NOMO-1 treated with dmso at 0.1 percent for 144 hours (cell line): ENCODE data around the gene CLCN5.

Source experiments
- DNase-seq: peaks from one replicate; lab custom pipeline; 2025; ENCODE audit not compliant: unreplicated experiment; lab: John Stamatoyannopoulos, UW

Gene CLCN5

DNA sequence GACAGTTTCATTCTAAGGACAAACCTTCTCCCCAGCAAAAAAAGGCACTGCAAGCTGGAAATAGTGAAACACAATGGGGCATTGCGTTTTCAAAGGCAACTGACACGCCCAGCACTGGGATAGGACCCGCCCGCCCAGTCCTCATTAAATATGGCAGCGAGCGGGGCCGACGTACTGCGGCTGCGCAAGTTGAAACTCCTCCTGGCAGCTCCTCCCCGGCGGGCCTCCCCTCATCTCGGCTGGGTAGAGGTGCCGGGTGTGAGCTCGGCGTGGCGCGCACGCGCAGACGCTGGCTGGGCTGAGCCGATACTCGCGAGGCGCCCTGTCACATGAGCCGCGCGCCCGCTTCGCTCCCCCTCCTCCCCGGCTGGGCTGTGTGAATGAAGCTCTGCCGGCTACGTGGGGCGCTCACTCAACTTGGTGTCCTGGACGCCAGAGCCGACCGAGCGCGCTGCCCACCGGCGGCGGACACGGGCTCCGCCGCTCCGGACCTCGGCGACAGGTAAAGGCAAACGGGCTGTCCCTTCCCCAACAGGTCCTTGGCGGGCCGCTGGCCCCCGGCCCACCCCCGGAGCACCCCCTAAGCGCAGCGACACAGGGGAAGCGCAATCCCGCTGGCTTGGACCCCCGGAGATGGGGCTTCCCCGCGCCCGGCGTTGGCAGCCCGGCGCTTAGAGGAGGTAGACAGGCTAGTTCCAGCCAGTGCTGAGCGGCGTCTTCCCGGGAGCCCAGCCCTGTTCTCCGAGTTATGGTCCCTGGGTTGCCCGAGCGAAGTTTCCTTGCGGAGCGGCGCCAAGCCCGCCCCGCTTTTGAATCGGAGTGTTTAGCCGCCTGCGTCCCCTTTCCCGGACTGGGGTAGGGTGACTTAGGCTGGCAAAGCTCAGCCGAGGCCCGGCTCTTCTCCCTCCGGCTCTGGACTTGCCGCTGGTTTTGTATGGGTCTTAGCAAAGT, at the start of gene CLCN5:
TSS of gene CLCN5 (plus strand) at position 306 of the 951 bp plus-strand sequence. CDS start 2,703 bp downstream, outside the sequence.
- DNase-seq: peak; percentile 87

DNA sequence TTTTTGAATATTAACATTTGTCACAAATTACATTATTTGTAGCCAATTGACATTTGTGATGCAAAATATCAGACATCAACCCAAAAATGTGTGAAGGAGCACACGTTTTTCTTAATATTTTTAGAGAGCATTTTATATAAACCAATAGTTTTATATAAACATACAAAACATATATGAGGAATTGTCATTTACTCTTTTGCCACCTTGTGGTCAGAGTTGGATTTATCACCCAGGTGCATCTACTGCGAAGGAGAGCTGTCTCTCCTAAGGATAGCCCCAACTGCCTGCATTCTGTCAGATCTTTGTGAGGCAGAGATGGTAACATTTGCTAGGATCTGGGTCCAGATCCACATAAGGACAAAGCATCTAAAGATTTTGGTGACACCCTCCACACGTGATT, 45.6 kb upstream of the CLCN5 start:
- no peak for DNase-seq

DNA sequence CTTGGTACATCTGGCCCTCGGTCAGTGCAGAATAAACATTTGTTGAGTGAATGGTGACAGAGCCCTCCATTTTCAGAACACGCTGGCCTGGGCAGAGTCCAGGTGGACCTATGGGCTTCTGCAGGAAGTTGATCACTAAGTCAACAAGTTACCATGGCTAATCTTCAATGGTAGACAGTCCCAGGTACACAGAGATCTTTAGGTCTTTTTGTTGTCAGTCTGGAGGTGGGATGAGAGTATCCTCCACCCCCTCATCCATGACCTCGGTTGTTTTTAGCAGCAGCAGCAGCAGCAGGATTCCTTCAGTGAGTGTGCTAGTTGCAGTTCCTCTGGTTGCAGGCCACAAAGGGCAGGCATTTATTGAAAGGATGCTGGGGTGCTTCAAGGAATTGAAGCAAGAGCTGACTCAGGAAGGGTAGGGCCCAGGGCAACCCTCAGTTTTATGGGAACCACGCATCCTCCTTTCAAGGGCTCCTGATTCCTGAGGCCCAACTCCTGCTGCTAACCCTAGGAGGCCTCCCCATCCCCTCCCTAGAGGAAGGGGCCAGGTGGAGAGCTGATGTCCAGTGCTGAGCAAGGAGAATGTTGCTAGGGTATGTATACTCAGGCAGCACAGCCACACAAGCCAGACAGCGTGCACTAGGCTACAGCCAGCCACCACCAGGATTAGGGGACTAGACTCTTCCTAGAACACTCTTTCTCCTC, 44.8 kb upstream of the CLCN5 start:
- DNase-seq: no peak

DNA sequence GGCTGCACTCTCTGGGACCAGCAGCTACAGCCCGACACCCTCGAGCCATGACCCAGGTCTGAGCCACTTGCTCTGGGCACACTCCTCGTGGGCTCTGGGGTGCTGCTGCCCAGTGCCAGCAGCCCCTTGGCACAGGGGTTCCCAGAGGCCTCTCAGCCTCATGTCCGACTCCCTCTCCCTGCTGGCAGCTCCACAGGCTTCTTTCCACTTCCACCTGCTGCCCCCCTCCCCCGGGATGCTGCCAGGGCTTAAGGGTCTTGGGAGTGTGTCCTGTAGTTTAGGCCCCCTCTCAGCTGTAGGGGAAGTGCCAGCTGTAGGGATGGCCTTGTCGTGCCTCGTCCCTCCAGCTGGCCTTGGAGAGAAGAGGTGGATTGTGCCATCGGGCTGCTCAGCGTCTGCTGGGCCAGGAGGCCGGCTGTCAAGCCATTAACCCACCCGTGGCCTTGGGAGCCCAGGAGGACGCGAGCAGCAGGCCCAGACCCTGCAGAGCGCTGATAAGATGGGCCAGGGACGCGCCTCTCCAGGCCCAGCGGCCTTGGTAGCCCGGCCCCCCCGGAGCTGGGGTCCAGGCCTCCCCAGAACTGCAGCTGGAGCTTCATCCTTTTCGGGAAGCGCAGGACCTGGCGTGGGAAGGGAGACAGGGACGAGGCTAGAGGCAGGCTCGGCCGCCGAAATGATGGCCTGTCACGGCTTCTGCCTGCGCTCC, 44.1 kb upstream of the CLCN5 start:
- DNase-seq: no peak

DNA sequence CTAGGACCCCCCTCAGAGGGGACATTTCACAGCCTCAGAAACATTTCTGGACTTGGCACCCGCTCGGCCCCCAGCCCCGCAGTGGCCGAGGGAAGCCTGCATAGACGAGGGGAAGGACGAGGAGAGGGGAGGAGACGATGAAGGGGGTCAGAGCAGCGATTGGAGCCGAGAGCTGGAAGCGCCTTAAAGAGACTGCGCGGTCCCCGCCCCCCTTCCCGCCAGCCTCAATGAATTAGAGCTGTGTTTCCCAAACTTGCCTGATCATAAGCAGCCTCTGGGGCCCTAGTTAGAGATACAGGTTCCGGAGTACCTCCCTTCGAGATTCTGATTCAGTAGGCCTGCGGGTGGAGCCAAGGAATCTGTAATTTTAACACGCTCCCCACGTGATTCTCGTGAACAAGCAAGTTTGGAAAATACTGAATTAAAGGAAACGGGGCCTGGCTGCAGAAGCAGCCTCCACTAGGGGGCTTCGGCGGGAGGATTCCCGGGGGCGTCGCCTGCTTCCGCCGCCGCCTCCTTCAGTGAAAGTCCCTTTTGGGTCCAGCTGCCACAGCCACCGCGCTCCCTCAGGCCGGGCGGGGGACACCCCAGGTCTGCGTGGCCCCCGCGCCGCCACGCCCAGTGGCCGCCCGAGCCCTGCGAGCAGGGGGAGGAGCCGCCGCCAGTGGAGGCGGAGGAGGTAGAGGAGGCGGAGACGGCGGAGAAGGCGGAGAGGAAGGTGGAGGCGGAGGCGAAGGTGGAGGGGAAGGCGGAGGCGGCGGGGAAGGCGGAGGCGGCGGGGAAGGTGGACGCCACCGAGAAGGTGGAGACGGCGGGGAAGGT, 43.4 kb upstream of the CLCN5 start, which contains the start of gene USP27X:
TSS of gene USP27X (plus strand) at position 651 of the 822 bp plus-strand sequence. CDS start 824 bp downstream, outside the sequence.
- peak; percentile 66 for DNase-seq

DNA sequence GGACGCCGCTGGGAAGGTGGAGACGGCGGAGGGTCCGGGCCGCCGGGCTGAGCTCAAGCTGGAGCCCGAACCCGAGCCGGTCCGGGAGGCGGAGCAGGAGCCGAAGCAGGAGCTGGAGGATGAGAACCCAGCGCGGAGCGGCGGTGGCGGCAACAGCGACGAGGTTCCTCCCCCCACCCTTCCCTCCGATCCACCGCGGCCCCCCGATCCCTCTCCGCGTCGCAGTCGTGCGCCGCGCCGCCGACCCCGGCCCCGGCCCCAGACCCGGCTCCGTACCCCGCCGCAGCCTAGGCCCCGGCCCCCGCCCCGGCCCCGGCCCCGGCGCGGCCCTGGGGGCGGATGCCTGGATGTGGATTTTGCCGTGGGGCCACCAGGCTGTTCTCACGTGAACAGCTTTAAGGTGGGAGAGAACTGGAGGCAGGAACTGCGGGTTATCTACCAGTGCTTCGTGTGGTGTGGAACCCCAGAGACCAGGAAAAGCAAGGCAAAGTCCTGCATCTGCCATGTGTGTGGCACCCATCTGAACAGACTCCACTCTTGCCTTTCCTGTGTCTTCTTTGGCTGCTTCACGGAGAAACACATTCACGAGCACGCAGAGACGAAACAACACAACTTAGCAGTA, 42.6 kb upstream of the CLCN5 start:
- DNase-seq: no peak

DNA sequence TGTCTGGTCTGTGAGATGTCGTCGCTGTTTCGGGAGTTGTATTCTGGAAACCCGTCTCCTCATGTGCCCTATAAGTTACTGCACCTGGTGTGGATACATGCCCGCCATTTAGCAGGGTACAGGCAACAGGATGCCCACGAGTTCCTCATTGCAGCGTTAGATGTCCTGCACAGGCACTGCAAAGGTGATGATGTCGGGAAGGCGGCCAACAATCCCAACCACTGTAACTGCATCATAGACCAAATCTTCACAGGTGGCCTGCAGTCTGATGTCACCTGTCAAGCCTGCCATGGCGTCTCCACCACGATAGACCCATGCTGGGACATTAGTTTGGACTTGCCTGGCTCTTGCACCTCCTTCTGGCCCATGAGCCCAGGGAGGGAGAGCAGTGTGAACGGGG, 41.7 kb upstream of the CLCN5 start:
- DNase-seq: no peak

DNA sequence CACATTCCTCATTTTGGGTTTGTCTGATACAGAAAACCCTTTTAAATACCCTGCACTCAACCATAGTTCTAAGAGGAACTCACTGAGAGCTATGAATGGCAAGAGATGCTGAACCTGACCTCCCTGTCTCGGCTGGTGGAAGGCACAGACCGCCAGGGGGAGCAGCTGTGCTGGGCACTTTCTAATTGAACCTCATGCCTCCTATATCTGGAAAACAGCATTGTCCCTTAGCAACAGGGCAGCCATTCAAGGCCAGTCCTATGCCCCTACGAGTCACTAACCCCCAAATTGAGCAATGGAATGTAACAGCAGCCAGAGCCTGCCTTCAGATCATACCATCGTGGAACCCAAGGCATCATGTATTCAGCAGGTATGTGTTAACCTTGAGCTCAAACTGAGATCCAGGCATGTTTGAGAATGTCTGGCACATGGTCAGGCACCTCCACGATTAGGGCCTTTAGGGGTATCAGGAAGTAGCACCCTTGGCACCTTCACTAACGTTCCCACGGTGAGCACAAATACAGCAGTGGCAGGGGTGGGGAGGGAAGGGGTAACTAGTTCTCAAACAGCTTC, 38.0 kb upstream of the CLCN5 start:
- DNase-seq: peak; percentile 64

DNA sequence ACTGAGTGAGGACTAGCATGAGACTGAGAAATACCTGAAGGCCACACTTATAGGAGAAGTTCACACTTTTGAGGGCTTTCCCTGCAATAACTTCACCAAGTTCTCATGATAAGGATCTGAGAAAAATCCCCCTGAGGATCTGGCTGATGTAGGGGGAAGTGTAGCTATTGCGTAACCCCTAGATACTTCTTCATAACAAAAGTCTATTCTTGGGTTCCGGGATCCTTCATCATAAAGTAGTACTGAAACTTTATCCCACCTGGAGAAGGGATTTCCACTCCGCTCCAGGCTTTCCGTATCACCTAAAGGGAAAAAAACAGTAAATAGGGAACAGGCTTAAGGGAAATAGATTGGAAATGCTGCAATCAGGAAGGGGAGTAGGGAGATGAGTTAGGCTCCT, 29.9 kb upstream of the CLCN5 start:
- DNase-seq: no peak

DNA sequence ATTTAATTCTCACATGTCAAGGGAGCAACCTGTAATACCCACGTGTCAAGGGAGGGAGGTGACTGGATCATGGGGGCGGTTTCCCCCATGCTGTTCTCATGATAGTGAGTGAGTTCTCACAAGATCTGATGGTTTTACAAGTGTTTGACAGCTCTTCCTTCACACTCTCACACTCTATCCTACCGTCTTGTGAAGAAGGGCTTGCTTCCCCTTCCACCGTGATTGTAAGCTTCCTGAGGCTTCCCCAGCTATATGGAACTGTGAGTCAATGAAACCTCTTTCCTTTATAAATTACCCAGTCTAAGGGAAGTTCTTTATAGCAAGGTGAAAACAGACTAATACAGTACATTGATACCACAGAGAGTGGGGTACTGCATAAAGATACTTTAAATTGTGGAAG, 25.4 kb upstream of the CLCN5 start:
- DNase-seq: no peak

DNA sequence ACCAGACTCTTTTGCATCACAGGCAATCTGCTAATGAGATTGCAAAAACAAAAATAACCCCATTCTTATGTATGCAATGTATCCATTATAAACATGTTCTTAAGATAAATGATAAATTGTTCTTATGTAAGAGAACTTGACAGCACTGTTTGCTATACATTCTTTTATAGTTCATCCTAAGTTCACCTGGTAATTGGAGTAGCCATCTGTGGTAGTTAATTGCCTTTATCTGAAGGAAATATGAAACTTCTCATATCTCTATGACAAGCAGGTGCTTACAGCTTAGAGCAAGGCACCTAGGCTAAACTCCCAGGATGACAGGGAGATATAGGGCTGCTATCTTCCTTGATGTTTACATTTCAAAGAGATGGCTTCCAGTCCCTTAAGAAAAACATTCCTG, 21.3 kb upstream of the CLCN5 start:
- no peak for DNase-seq

DNA sequence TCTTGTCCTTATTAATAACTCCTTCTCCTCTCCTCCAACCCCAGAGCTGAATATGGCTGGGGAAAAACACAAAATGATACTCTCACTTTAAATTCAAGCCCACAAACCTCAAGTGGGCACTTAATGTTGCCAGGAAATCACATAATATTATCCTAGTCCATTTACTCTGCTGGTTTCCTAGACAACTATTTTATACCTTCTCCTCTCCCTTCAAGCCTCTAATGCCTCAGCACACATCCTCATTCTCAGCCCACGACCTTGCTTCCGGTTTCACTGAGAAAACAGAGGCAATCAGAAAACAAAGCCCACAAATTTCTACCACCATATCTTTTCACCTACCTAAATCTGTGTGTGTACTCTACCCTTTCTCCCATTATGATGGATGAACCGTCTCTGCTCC, 12.1 kb upstream of the CLCN5 start:
- DNase-seq: peak; percentile 23

DNA sequence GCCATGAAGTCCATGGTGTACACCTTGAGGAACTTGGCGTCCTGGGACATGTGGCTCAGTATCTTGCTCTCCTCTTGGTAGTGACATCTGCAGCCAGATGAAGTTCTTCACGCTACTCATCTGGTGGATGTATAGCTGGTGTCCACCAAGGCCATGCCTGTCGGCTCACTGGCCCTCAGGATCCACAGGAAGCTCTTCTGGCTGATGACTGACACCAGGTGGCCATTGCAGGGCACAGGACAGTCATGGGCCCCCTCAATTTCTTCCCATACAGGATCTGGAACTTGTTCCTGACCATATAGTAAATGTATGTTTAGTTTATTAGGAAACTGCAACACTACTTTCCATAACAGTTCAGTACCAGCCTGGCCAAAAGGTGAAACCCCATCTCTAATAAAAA, 10.3 kb upstream of the CLCN5 start:
- no peak for DNase-seq

DNA sequence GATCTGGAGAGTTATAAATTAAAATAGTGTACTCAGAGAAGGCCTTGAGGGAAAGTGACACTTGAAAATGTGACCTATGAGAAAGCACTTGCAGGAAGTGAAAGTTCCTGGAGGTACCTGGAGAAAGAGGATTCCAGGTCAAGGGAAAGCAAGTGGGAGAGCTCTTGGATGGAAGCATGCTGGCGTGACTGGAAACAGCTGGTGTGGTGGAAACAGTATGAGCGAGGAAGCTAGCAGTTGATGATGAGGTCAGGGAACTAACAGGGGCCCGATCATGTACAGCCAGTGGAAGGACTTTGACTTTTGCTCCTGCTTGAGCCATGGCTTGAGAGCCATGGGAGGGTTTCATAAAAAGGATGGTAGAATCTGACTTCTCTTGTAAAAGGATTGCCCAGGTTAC, 9.5 kb upstream of the CLCN5 start:
- no peak for DNase-seq

DNA sequence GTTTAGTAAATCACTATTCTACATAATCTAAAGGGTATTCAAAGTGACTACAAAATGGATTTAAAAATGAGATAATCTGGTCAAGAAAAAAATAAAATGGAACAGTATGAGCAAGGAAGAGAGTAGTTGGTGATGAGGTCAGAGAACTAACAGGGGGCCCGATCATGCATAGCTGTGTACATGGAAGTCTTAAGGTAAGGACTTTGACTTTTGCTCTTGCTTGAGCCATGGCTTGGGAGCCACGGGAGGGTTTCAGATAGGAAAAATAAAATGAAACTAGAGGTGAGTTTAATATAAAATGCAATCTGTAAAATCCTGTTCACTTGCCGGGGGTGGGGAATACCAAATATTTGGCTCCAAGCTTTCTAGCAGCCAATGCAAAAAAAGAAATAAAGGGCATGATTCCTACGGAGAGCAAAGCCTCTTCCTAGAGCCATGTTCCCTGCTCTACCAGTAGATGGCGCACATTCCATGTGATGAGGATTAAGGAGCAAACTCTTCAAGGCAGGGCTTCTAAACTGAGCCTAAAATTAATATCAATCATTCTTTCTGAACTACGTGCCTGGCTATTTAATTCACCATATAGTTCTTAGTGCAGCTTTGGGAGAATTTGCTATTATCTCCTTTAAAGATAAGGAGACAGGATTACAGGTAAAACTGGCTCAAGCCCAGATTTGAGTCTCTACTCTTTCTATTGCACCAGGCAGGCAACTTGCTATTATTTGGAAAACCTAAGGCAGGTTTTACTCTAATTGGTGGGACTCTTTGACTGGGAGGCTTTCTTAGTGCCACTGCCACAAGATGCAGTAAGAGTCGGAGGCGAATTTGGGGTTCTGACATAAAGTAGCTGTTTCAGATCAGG, 6.8 kb upstream of the CLCN5 start:
- DNase-seq: peak; percentile 12

DNA sequence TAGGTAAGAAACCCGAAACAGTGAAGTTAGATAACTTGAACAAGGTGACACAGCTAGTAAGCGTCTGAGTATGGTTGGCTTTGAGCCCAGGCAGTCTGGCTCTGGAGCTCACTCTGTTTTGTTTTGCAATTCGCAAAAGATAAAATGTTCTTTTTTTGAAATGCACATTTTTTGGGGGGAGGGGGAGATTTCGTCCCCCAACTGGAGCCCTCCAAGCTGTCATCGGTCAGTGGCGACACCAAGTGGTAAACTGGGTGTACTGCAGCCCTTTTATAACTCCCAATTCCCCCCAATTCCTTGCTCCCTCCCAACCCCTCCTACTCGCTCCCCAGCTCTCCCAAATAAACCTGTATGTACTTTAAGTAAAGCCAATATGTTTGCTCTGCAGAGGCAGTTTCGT, 2.8 kb upstream of the CLCN5 start:
- no peak for DNase-seq

DNA sequence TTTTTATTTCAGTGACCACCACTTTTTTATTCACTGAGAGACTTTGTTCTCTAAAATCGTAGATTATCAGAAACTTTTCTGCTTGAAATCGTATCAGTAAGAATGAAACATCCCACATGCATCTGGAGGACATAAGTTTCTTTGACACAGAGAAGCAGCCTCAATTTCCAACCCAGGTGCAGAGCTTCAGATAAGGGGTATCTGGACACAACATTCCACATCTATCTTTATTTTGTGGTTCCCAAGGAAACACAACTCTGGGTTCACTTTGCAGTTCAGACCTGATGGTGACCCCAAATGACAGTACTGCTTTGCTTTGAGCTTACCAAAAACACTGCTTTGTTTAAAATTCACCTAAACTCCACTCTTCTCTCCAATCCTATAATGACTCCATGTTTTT, 1.3 kb upstream of the CLCN5 start:
- no peak for DNase-seq

DNA sequence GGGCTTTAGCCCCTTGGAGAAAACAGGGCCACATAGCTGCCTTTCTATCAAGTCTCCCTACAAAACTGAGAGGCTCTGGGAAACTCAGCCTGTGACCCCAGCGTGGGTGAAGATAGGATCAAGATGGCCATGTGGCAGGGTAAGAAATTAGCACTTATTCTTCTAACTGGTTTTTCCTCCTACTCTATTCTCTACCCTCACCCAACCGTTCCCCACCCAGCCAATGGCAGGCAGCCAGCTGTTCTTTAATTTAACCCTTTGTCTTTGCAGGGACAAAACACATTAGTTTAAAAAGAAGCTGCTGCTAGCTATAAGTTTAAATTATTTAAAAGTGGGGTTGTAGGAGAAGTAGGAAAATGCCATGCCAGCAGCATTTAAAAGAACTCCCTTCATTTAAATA, 2.8 kb downstream of the CLCN5 start:
- no peak for DNase-seq

DNA sequence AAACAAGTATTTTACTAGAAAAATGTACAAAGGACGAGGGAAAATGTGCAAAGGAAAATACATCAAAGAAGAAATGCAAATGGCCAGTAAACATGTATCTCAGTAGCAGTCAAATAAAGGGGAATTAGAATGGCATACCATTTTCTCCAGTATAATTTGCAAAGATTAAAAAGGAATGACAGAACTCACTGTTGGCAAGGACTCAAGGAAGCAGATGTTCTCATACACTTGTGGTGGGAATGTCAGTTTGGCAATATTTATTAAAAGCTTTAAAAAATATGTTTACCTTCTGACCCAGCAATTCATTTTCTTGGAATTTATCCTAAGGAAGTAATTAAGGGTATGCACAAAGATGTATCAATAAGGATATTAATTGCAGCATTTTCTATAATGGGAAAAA, 7.6 kb downstream of the CLCN5 start:
- no peak for DNase-seq
